ENCODE measurements around the gene ZBTB7C.
A peak's percentile ranks its signal among the peaks of the same experiment; 100 is the strongest.

ZBTB7C gene

GRCh38 chr18:48387300-48387699, 21.9 kb downstream of the ZBTB7C start:
- no peak for DNase-seq

- no peak for DNase-seq
Measured at GRCh38 chr18:48385596-48385995, 23.6 kb downstream of the ZBTB7C start.

- DNase-seq = no peak
Measured at GRCh38 chr18:48376934-48377333, 32.2 kb downstream of the ZBTB7C start.

- DNase-seq = no peak
Measured at GRCh38 chr18:48376406-48376805, 32.8 kb downstream of the ZBTB7C start.

- DNase-seq = no peak
Measured at GRCh38 chr18:48375150-48375800, 33.9 kb downstream of the ZBTB7C start.

- DNase-seq = no peak
Measured at GRCh38 chr18:48374423-48375149, 34.6 kb downstream of the ZBTB7C start.

GRCh38 chr18:48371854-48372602, 37.2 kb downstream of the ZBTB7C start:
- DNase-seq = no peak

- DNase-seq = no peak
Measured at GRCh38 chr18:48367557-48367956, 41.6 kb downstream of the ZBTB7C start.

- DNase-seq = no peak
Measured at GRCh38 chr18:48365965-48366364, 43.2 kb downstream of the ZBTB7C start.

- DNase-seq = no peak
Measured at GRCh38 chr18:48364146-48364545, 45.0 kb downstream of the ZBTB7C start.

- no peak for DNase-seq
Measured at GRCh38 chr18:48363175-48363574, 46.0 kb downstream of the ZBTB7C start.

GRCh38 chr18:48361801-48362200, 47.4 kb downstream of the ZBTB7C start:
- DNase-seq = no peak

- DNase-seq = no peak
Measured at GRCh38 chr18:48360376-48361021, 48.7 kb downstream of the ZBTB7C start.

- no peak for DNase-seq
Measured at GRCh38 chr18:48359626-48360025, 49.6 kb downstream of the ZBTB7C start.

GRCh38 chr18:48358868-48359267, 50.3 kb downstream of the ZBTB7C start:
- DNase-seq = no peak

- DNase-seq = no peak
Measured at GRCh38 chr18:48356909-48357631, 52.1 kb downstream of the ZBTB7C start.

GRCh38 chr18:48356151-48356745, 52.9 kb downstream of the ZBTB7C start:
- DNase-seq = no peak

- no peak for DNase-seq
Measured at GRCh38 chr18:48355276-48356115, 53.7 kb downstream of the ZBTB7C start.

- peak in 1 of 2 donors; percentile 5 for DNase-seq
Measured at GRCh38 chr18:48354746-48355260, 54.4 kb downstream of the ZBTB7C start.

- DNase-seq = no peak
Measured at GRCh38 chr18:48352051-48352755, 57.0 kb downstream of the ZBTB7C start.
